ENCODE data around the gene SEPTIN12.

The SEPTIN12 gene

DNA sequence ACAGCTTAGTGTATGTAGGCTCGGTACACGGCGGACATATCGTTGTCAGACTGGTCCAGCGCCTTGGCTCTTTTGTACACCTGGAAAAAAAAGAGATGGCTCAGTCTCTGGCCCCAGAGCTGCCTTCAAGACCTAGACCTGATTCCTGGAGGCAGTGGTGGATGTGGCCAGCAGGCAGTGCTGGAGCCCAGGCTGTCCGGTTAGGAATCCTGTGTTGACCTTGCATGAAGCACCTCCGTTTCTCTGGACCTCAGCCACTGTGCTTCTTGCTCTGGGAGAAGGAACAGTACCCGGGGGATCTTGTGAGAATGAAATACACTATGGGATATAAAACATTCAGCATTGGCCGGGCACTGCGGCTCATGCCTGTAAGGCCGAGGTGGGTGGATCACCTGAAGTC is 17.1 kb upstream of the SEPTIN12 start:
- TF ChIP-seq, protein P1, sequence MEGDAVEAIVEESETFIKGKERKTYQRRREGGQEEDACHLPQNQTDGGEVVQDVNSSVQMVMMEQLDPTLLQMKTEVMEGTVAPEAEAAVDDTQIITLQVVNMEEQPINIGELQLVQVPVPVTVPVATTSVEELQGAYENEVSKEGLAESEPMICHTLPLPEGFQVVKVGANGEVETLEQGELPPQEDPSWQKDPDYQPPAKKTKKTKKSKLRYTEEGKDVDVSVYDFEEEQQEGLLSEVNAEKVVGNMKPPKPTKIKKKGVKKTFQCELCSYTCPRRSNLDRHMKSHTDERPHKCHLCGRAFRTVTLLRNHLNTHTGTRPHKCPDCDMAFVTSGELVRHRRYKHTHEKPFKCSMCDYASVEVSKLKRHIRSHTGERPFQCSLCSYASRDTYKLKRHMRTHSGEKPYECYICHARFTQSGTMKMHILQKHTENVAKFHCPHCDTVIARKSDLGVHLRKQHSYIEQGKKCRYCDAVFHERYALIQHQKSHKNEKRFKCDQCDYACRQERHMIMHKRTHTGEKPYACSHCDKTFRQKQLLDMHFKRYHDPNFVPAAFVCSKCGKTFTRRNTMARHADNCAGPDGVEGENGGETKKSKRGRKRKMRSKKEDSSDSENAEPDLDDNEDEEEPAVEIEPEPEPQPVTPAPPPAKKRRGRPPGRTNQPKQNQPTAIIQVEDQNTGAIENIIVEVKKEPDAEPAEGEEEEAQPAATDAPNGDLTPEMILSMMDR (IDR thresholded peaks at IDR 0.05; ENCODE audit: control extremely low read depth, extremely low read depth, low read depth, missing control alignments): no peak
- ChIA-PET CTCF (no interaction called here), POLR2A (no interaction called here)
- no peak for DNase-seq (ENCODE audit: extremely low spot score)

DNA sequence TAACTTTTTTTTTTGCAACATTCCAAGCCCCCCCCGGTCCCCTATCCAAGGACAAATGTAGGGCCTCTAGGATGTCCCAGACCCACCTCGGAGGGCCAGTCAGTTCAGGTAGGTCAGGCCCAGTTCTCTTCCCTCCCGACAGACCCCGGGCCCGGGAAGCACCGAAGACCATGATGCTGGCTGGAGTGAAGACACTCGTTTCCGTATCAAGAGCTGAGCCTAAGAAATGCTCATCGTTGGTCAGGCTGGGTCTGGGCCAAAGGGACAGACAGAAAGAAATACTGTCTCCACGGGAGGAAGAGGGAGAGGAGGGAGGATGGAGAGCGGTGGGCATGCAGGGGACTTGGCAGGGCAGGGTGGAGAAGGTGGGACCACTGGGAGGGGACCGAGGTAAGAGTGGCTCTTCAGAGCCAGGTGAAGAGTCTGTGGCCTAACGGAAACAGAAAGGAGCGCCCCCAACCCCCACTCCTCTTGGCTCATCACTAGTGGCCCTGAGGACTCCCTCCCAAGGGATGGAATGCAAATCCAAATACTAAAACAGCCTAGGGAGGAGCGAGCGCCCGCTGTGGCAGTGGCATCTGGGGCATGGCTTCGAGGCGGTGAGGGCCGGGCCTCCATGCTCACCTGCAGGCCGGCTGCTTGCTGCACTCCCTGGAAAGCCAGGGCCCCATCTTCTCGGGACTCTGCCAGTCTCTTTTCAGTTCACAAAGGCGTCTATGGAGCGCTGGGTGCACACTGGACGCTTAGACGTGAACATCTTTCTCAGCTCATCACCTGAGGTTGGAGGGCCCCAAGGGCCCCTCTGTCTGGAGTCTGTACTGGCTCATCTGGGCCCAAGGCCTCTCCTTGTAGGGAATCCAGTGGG is 16.0 kb upstream of the SEPTIN12 start:
- ChIA-PET POLR2A (interaction anchor here (0.6 kb wide), 1 partner anchor 26 kb away, joined by 3 read pairs; no protein-coding TSS in a partner anchor), CTCF (no interaction called here)
- DNase-seq (ENCODE audit: extremely low spot score): no peak
- TF ChIP-seq, protein P1 (IDR thresholded peaks at IDR 0.05; ENCODE audit: control extremely low read depth, extremely low read depth, low read depth, missing control alignments): no peak

DNA sequence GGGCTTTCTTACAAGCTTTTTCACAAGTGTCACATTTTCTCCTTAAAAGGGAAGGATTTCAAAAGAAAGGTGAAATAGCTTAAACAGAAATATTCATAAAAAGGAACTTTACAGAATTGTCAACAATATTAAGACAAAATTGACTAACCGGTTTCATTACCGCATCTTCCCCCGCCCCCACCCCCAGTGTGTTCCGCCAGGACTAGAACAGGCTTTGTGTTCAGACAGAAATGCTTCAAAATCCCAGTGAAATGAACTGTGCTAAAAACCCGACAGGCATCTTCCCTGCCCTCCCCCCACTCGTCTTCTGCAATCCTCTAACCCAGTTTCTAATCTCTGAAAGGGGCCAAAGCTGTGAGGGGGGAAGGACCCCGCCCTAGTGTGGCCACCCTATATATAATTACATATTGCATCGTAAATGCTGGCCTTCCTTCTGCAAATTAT is 15.3 kb upstream of the SEPTIN12 start:
- CTCF ChIA-PET: interaction anchor here (1.0 to 1.8 kb wide), 4 partner anchors 9 to 296 kb away, joined by 3 to 4 read pairs (median 4); no protein-coding TSS in a partner anchor
- no peak for DNase-seq (ENCODE audit: extremely low spot score)
- TF ChIP-seq, protein P1 (IDR thresholded peaks at IDR 0.05; ENCODE audit: control extremely low read depth, extremely low read depth, low read depth, missing control alignments): no peak
- POLR2A ChIA-PET: no interaction called here

DNA sequence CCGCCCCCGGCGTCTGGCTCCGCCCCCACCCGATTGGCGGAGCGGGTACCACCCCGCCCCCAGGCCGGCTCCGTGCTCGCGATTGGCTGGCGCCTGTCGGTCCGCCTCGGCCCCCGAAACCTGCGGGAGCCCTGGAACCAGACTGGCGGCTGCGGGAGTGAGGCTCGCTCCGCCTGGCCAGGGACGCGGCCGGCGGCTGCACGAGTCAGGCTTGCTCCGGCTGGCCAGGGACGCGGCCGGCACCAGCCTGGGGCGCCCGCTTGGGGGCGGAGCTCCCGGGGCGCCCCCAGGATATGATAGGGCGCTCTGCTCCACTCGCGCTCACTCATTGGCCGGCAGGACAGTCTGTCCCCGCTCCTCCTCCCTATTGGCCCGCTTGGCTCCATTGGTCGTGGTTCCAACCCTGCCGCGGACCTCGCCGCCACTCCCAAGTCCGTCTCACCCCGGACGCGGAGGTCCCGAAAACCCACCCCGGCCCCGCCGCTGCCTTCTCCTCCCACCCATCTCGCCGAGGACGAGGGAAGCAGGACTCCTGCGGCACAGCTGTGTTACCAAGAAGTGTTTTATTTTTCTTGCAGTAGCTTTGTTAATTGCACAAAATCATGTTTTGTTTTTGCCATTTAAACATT is 14.6 kb upstream of the SEPTIN12 start:
- peak; percentile 98 for DNase-seq (ENCODE audit: extremely low spot score)
- TF ChIP-seq, protein P1 (IDR thresholded peaks at IDR 0.05; ENCODE audit: control extremely low read depth, extremely low read depth, low read depth, missing control alignments): no peak
- CTCF ChIA-PET: interaction anchor here (1.0 to 1.8 kb wide), 4 partner anchors 9 to 296 kb away, joined by 3 to 4 read pairs (median 4); no protein-coding TSS in a partner anchor
- POLR2A ChIA-PET: no interaction called here

DNA sequence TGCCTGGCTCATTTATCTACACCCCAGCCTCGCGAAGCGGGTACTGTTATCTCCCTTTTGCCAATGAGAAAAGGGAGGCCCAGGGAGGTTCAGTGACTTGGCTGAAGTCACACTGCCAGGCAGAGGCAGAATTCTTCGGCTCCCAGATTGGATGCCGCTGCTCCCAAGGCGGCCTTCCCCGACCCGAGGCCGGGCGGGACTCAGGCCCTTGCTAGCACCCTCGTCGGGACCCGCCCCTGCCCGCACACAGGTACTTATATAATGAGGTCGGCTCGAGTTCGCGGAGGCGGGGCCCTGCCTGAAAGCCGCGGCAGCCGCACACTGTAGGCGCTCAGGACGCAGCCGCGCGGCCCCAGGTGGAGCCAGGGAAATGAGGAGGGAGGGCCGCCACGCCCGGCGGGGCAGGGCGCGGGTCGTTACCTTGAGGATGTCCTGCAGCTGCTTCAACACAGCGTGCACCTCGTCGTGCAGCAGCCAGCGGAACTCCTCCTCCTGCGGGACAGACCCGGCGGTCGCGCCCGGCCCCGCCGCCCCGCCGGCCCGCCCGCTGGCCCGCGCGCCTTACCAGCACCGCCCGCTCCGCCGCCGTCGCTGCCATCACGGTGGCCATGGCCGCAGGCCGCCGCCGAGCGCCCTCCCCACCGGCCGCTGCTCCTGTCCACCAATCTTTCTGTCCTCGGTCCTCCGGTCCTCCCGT is 14.0 kb upstream of the SEPTIN12 start, which contains the start of gene ROGDI:
Gene ROGDI (minus strand): TSS at position 672 of the 697 bp plus-strand sequence. CDS start 62 bp downstream, at position 610.
- ChIA-PET POLR2A (interaction anchor here (1.3 kb wide), 1 partner anchor 30 kb away, joined by 3 read pairs; no protein-coding TSS in a partner anchor), CTCF (interaction anchor here (1.0 to 1.8 kb wide), 4 partner anchors 10 to 295 kb away, joined by 3 to 4 read pairs (median 4); no protein-coding TSS in a partner anchor)
- DNase-seq (ENCODE audit: extremely low spot score): peak; percentile 85
- TF ChIP-seq, protein P1 (IDR thresholded peaks at IDR 0.05; ENCODE audit: control extremely low read depth, extremely low read depth, low read depth, missing control alignments): no peak

Measured in GM10248 (cell line).